Uterus (tissue), 2 donors: ENCODE data around the gene NAA38.

Experiments used
- POLR2A ChIP-seq, 2 donors: fragments of 450-650 bp; IDR thresholded peaks; one replicate each; pipeline ENCODE4 v1.6.1; 2016; ENCODE audit warnings: antibody characterized with exemption in 2 of 2, mild to moderate bottlenecking in 1 of 2, moderate library complexity in 1 of 2
- TF ChIP-seq, protein P1 (sequence below), 4 experiments: fragments of 200-600 bp in 2 of 4; fragments of 450-650 bp in 2 of 4; sonication (generic) in 2 of 4; IDR thresholded peaks; one replicate each; pipeline ENCODE4 v1.5.1; 2016 to 2019; ENCODE audit warnings: antibody characterized with exemption in 4 of 4, mild to moderate bottlenecking in 2 of 4, moderate library complexity in 1 of 4

GRCh38 chr17:7841396-7841914 is 15.9 kb downstream of the NAA38 start:
- TF ChIP-seq, protein P1, sequence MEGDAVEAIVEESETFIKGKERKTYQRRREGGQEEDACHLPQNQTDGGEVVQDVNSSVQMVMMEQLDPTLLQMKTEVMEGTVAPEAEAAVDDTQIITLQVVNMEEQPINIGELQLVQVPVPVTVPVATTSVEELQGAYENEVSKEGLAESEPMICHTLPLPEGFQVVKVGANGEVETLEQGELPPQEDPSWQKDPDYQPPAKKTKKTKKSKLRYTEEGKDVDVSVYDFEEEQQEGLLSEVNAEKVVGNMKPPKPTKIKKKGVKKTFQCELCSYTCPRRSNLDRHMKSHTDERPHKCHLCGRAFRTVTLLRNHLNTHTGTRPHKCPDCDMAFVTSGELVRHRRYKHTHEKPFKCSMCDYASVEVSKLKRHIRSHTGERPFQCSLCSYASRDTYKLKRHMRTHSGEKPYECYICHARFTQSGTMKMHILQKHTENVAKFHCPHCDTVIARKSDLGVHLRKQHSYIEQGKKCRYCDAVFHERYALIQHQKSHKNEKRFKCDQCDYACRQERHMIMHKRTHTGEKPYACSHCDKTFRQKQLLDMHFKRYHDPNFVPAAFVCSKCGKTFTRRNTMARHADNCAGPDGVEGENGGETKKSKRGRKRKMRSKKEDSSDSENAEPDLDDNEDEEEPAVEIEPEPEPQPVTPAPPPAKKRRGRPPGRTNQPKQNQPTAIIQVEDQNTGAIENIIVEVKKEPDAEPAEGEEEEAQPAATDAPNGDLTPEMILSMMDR (IDR thresholded peaks at IDR 0.05) = peak in 2 of 4 experiments; percentile 13 to 30
- no peak for TF ChIP-seq POLR2A (IDR thresholded peaks at IDR 0.05)
